Loucy (cell line): Measurements from ENCODE around the gene PMVK.
A peak's percentile ranks its signal among the peaks of the same experiment; 100 is the strongest.

Experiments
- H2AFZ ChIP-seq: fragments of 200-600 bp; sonication (generic); 2 replicates; pipeline ENCODE4 v1.6.0; 2016; ENCODE audit warnings: antibody characterized with exemption, mild to moderate bottlenecking, low read length, moderate library complexity
- H3F3A ChIP-seq: fragments of 200-600 bp; 2 replicates; pipeline ENCODE4 v1.6.0; 2016; ENCODE audit warnings: antibody characterized with exemption, low read depth, mild to moderate bottlenecking
- H3K27me3 ChIP-seq: fragments of 200-600 bp; sonication (generic); 2 replicates; pipeline ENCODE4 v1.6.1; 2014; ENCODE audit warnings: low read length, mild to moderate bottlenecking; ENCODE audit not compliant: insufficient read depth, poor library complexity, severe bottlenecking
- H3K36me3 ChIP-seq: fragments of 200-600 bp; sonication (generic); 2 replicates; pipeline ENCODE4 v1.6.1; 2016; ENCODE audit warnings: low read length; ENCODE audit not compliant: insufficient read depth
- H3K4me1 ChIP-seq: fragments of 200-600 bp; sonication (generic); 2 replicates; pipeline ENCODE4 v1.5.1; 2014; ENCODE audit warnings: low read length, mild to moderate bottlenecking; ENCODE audit not compliant: insufficient read depth, poor library complexity, severe bottlenecking
- H3K4me2 ChIP-seq: fragments of 200-600 bp; sonication (generic); 2 replicates; pipeline ENCODE4 v1.6.0; 2014; ENCODE audit warnings: antibody characterized with exemption, low read length, low read depth, mild to moderate bottlenecking; ENCODE audit not compliant: poor library complexity, severe bottlenecking
- H3K4me3 ChIP-seq: fragments of 200-600 bp; sonication (generic); 2 replicates; pipeline ENCODE4 v1.5.1; 2014; ENCODE audit warnings: low read length, mild to moderate bottlenecking, mixed read lengths; ENCODE audit not compliant: poor library complexity, severe bottlenecking
- H3K79me2 ChIP-seq: fragments of 200-600 bp; sonication (generic); 2 replicates; pipeline ENCODE4 v1.6.1; 2014; ENCODE audit warnings: low read length; ENCODE audit not compliant: insufficient read depth
- H3K9ac ChIP-seq: fragments of 200-600 bp; sonication (generic); 2 replicates; pipeline ENCODE4 v1.6.0; 2014; ENCODE audit warnings: mild to moderate bottlenecking, low read depth, low read length, moderate library complexity; ENCODE audit not compliant: poor library complexity, severe bottlenecking
- H3K9me2 ChIP-seq: fragments of 200-600 bp; sonication (generic); replicated peaks from 2 replicates; pipeline ENCODE4 v1.6.1; 2016; ENCODE audit warnings: low read depth, low read length, mixed read lengths
- H3K9me3 ChIP-seq: fragments of 200-600 bp; sonication (generic); 2 replicates; pipeline ENCODE4 v1.6.1; 2014; ENCODE audit warnings: mild to moderate bottlenecking, antibody characterized with exemption, low read length, low read depth; ENCODE audit not compliant: insufficient read depth
- H4K20me1 ChIP-seq: fragments of 200-600 bp; sonication (generic); 2 replicates; pipeline ENCODE4 v1.6.0; 2014; ENCODE audit warnings: antibody characterized with exemption, low read length, mild to moderate bottlenecking; ENCODE audit not compliant: insufficient read depth, poor library complexity, severe bottlenecking
- CTCF ChIP-seq: fragments of 200-600 bp; sonication (generic); conservative IDR thresholded peaks from 2 replicates; pipeline ENCODE4 v1.5.1; 2014; ENCODE audit warnings: mild to moderate bottlenecking, antibody characterized with exemption, low read length
- EZH2phosphoT487 ChIP-seq: fragments of 200-600 bp; IDR thresholded peaks from 2 replicates; pipeline ENCODE4 v1.6.1; 2018; ENCODE audit warnings: antibody characterized with exemption, mild to moderate bottlenecking, moderate library complexity, borderline replicate concordance

PMVK gene

GRCh38 chr1:154934358-154934948 lies 2.1 kb downstream of the PMVK start:
- no peak overlapping the region for H3K4me3 ChIP-seq
- no peak overlapping the region for H3K9ac ChIP-seq
- no peak overlapping the region for H2AFZ ChIP-seq
- no peak overlapping the region for H3K4me2 ChIP-seq
- no peaks in the 10 kb centered on the region for H4K20me1 ChIP-seq
- H3K36me3 ChIP-seq: no peaks in the 10 kb centered on the region
- no peaks in the 10 kb centered on the region for H3K9me3 ChIP-seq
- peaks cover 20% of the 10 kb centered on the region for H3K79me2 ChIP-seq
- TF ChIP-seq EZH2phosphoT487: no peak
- TF ChIP-seq CTCF: no peak
- H3K4me1 ChIP-seq: peaks cover 36% of the 10 kb centered on the region
- no peaks in the 10 kb centered on the region for H3K9me2 ChIP-seq
- H3K27me3 ChIP-seq: no peaks in the 10 kb centered on the region
- peaks cover 8% of the 10 kb centered on the region; the same call in 1 of the 2 replicates for H3F3A ChIP-seq

- H3K9ac ChIP-seq: no peak overlapping the region
- H3K4me2 ChIP-seq: no peak overlapping the region
- no peaks in the 10 kb centered on the region for H4K20me1 ChIP-seq
- H3K79me2 ChIP-seq: peaks cover 20% of the 10 kb centered on the region
- H3F3A ChIP-seq: no peaks in the 10 kb centered on the region
- H3K4me1 ChIP-seq: peaks cover 14% of the 10 kb centered on the region
- H3K9me3 ChIP-seq: no peaks in the 10 kb centered on the region
- H3K36me3 ChIP-seq: no peaks in the 10 kb centered on the region
- TF ChIP-seq EZH2phosphoT487 (no peak), CTCF (no peak)
- H3K9me2 ChIP-seq: no peaks in the 10 kb centered on the region
- no peaks in the 10 kb centered on the region for H3K27me3 ChIP-seq
- no peak overlapping the region for H3K4me3 ChIP-seq
- no peak overlapping the region for H2AFZ ChIP-seq
Observed at GRCh38 chr1:154931940-154932487, 4.5 kb downstream of the PMVK start.

- Histone ChIP-seq H3K79me2 (no peaks in the 10 kb centered on the region), H3K36me3 (no peaks in the 10 kb centered on the region), H3K4me2 (peak overlapping the region; percentile 55)
Observed at GRCh38 chr1:154926201-154926600, 10.3 kb downstream of the PMVK start.

More at GRCh38 chr1:154926201-154926600, 10.3 kb downstream of the PMVK start:
- H2AFZ ChIP-seq: no peak overlapping the region
- no peaks in the 10 kb centered on the region for H3K9me2 ChIP-seq
- H3K9ac ChIP-seq: peak overlapping the region; percentile 70
- TF ChIP-seq EZH2phosphoT487 (no peak), CTCF (no peak)
- no peaks in the 10 kb centered on the region for H3K27me3 ChIP-seq
- H3F3A ChIP-seq: no peaks in the 10 kb centered on the region
- H3K9me3 ChIP-seq: no peaks in the 10 kb centered on the region
- H3K4me3 ChIP-seq: no peak overlapping the region
- no peaks in the 10 kb centered on the region for H4K20me1 ChIP-seq
- H3K4me1 ChIP-seq: peaks cover 26% of the 10 kb centered on the region
